AG04450 (cell line): ENCODE measurements around the gene CYB5A. TPM values are rescaled to one million over a fixed set of nuclear protein-coding genes. Genes with fewer than 3 reads are reported as not detected.

Experiments
- CTCF ChIA-PET: fragments of 300-600, 350-600 bp; formaldehyde crosslinking; extraction: SDS; loops from one replicate; lab custom pipeline; 2022; ENCODE audit warnings: antibody characterized with exemption, inconsistent platforms; lab: Charles Lee
- POLR2A ChIA-PET: fragments of 350-600 bp; formaldehyde crosslinking; extraction: SDS; loops from one replicate; lab custom pipeline; 2021; ENCODE audit warnings: antibody characterized with exemption, inconsistent platforms; lab: Yijun Ruan, JAX
- DNase-seq: peaks from one replicate; pipeline ENCODE4 v3.0.0-alpha.2; 2011; ENCODE audit warnings: low read depth, low spot score
- H3K27ac ChIP-seq: one replicate; pipeline ENCODE4 v1.5.1; 2012; ENCODE audit warnings: low read depth, low read length, control low read depth
- H3K27me3 ChIP-seq: one replicate; pipeline ENCODE4 v1.6.0; 2012; ENCODE audit warnings: low read length; ENCODE audit not compliant: control insufficient read depth, insufficient read depth
- H3K4me3 ChIP-seq: 2 replicates; pipeline ENCODE4 v1.5.1; 2011; ENCODE audit warnings: mild to moderate bottlenecking, low read depth, low read length, control low read depth
- H3K9me3 ChIP-seq: 2 replicates; pipeline ENCODE4 v1.5.1; 2012; ENCODE audit warnings: low read length; ENCODE audit not compliant: control insufficient read depth, insufficient read depth
- CTCF ChIP-seq: IDR thresholded peaks from 2 replicates; pipeline ENCODE4 v1.5.1; 2011; ENCODE audit warnings: low read depth, low read length, control low read depth, inconsistent platforms
- polyA plus RNA-seq: library from polyadenylated mRNA; depleted of rRNA; stranded (reverse); fragments of >200 nt; gene quantifications from 2 replicates; pipeline ENCODE4 v1.2.3, GENCODE V29; 2011

The CYB5A gene
- polyA plus RNA-seq, 1 experiment = 95.2 TPM

GRCh38 chr18:74229005-74229404, 62.8 kb downstream of the CYB5A start:
- DNase-seq = no peak
- Histone ChIP-seq H3K4me3 (no peak overlapping the region), H3K27ac (no peak overlapping the region), H3K27me3 (no peaks in the 10 kb centered on the region), H3K9me3 (no peaks in the 10 kb centered on the region)
- ChIA-PET CTCF (no interaction called here), POLR2A (no interaction called here)
- TF ChIP-seq CTCF = no peak

GRCh38 chr18:74228312-74228711, 63.5 kb downstream of the CYB5A start:
- H3K4me3 ChIP-seq = no peak overlapping the region
- no peak overlapping the region for H3K27ac ChIP-seq
- ChIA-PET CTCF (no interaction called here), POLR2A (no interaction called here)
- no peak for TF ChIP-seq CTCF
- DNase-seq = no peak
- no peaks in the 10 kb centered on the region for H3K9me3 ChIP-seq
- no peaks in the 10 kb centered on the region for H3K27me3 ChIP-seq

GRCh38 chr18:74226666-74227065, 65.1 kb downstream of the CYB5A start:
- POLR2A ChIA-PET = no interaction called here
- H3K27me3 ChIP-seq = no peaks in the 10 kb centered on the region
- no peak for TF ChIP-seq CTCF
- CTCF ChIA-PET = interaction anchor here (1.3 kb wide), 1 partner anchor 325 kb away, joined by 3 read pairs; no protein-coding TSS in a partner anchor
- DNase-seq = no peak
- H3K4me3 ChIP-seq = no peak overlapping the region
- H3K27ac ChIP-seq = no peak overlapping the region
- H3K9me3 ChIP-seq = no peaks in the 10 kb centered on the region

GRCh38 chr18:74226156-74226555, 65.6 kb downstream of the CYB5A start:
- no peaks in the 10 kb centered on the region for H3K27me3 ChIP-seq
- ChIA-PET CTCF (interaction anchor here (1.3 kb wide), 1 partner anchor 326 kb away, joined by 3 read pairs; no protein-coding TSS in a partner anchor), POLR2A (no interaction called here)
- DNase-seq = no peak
- H3K4me3 ChIP-seq = no peak overlapping the region
- H3K9me3 ChIP-seq = no peaks in the 10 kb centered on the region
- no peak overlapping the region for H3K27ac ChIP-seq
- no peak for TF ChIP-seq CTCF

GRCh38 chr18:74225193-74225840, 66.4 kb downstream of the CYB5A start:
- no peak for TF ChIP-seq CTCF
- CTCF ChIA-PET = interaction anchor here (1.3 kb wide), 1 partner anchor 327 kb away, joined by 3 read pairs; no protein-coding TSS in a partner anchor
- POLR2A ChIA-PET = no interaction called here
- H3K27me3 ChIP-seq = no peaks in the 10 kb centered on the region
- no peaks in the 10 kb centered on the region for H3K9me3 ChIP-seq
- no peak overlapping the region for H3K4me3 ChIP-seq
- no peak overlapping the region for H3K27ac ChIP-seq
- no peak for DNase-seq
